HG03025 (cell line): Measurements from ENCODE around the gene SFTPD.
"Not testable (repeated sequence)": the region's sequence is repeated elsewhere in the genome, so short reads cannot be mapped to it uniquely, and the experiment has no call there.

Source experiments
- ATAC-seq: cut with Tn5 transposase; IDR thresholded peaks from one replicate; pipeline ENCODE4 v1.9.1; 2021; ENCODE audit warnings: mild to moderate bottlenecking, moderate library complexity; ENCODE audit not compliant: unreplicated experiment, low FRiP score

Gene SFTPD

DNA sequence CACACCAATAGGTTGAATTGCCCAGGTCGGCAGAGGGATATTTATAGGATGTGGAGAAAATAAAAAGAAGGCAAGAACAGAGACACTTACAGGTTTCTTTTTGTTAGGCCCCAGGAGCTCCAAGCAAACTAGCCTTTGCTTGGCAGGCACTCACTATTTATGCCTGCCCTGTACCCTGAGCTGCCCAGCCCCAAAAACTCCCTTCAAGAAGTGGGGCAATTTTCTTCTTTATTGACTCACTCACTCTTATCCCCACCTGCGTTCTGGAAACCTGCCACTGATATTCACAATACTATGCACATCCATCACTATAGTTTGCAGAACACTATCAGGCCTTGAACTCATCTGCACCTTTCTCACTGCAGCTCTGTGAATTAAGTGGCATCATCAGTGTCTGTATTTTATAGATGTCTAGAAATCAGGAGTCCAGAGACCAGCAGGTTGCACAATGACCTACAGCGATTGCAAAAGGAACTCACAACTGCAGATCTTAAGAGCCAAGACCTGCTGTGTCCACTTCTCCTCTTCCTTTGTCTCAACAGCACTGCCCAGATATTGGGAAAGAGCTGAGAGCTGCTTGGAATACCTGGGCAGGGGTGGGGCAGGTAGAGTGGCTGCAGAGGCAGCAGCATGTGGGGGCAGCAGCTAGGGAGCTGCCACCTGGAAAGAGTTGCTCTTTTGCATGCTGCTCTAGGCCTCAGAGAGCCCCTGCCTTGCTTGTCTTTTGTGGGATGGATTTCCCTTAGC, at the start of gene SFTPD:
SFTPD (minus strand) TSS at position 130 of the 747 bp plus-strand sequence. CDS start 2,446 bp downstream, outside the sequence.
- no peak for ATAC-seq

- no peak for ATAC-seq
Observed at GRCh38 chr10:79995979-79996634, 47.2 kb upstream of the SFTPD start.

GRCh38 chr10:79994556-79994955, 45.7 kb upstream of the SFTPD start:
- no peak for ATAC-seq

DNA sequence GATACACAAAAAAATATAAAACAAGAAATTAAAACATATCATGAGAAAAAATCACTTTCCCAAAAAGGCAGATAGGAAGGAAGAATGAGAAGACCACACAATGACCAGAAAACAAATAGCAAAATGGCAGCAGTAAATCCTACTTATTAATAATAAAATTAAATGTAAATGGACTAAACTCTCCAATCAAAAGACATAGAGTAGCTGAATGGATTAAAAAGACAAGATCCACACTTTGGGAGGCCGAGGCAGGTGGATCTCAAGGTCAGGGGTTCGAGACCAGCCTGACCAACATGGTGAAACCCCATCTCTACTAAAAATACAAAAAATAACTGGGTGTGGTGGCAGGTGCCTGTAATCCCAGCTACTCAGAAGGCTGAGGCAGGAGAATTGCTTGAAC, 39.3 kb upstream of the SFTPD start:
- not testable (repeated sequence) for ATAC-seq

GRCh38 chr10:79986661-79987060, 37.8 kb upstream of the SFTPD start:
- ATAC-seq: not testable (repeated sequence)

DNA sequence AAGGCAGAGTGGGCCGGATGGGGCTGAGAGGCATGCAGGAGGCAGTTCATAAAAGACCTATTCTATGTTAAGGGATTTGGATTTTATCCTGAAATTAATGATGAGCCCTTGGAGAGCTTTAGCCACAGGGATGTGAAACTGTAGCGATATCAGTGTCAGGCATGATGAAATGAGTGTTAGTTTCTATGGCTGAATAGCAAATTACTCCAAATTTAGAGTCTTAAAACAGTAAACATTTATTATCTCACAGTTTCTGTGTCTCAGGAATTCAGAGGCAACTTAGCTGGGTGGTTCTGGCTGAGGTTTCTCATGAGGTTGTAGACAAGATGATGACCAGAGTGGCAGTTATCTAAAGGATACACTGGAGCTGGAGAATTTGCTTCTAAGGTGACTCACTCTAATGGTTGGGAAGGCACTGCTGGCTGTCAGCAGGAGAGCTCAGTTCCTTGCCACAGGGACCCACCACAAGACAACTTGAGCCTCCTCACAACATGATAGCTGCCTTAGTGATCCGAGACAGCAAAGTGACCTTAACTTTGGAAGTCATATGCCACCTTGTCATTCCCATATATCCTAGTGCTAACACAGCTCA, 36.7 kb upstream of the SFTPD start:
- no peak for ATAC-seq

- peak; percentile 67 for ATAC-seq
Observed at GRCh38 chr10:79984851-79985250, 35.9 kb upstream of the SFTPD start.

GRCh38 chr10:79983286-79983909, 34.5 kb upstream of the SFTPD start:
- no peak for ATAC-seq

DNA sequence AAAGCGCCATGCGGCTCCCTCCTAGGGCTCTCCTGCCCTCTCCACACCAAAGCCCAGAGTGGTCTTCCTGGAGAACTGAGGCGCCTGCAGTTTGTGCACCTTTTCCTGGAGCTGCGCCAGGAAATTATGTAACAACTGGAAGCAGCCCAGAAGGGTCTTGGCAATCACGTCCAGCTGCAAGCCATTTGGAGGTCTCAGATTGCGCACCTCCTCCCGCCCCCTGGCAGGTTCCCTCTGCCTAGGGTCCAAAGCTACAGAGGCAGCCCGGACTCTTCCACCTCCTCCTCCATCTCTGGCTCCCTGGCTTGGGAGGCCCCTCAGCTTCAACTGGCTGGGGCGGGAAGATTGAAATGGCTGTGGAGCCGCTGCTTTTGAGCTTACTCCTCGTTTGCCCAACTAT, 34.0 kb upstream of the SFTPD start:
- ATAC-seq: no peak

DNA sequence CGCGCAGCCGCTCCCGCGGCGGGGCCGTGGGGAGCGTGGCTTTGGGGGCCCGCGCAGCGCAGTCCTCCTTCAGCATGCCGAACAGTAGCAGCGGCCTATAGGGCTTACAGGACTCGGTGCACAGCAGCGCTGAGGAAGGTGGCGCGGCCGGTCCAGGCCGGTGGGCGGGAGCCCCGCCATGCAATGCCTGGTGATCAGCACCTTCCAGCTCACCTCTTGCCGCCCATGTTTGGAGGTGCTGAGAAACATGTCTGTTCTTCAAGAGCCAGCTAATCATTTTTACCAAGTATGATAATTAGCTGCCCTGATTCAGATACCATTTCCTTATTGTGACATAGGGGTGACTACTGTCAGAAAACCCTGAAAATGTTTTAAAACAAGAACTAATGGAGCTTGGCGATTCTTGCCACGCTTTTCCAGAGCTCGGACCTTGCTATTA, 33.5 kb upstream of the SFTPD start:
- ATAC-seq: no peak

- ATAC-seq: no peak
Observed at GRCh38 chr10:79981450-79982361, 32.8 kb upstream of the SFTPD start.

GRCh38 chr10:79980711-79981110, 31.8 kb upstream of the SFTPD start:
- no peak for ATAC-seq

DNA sequence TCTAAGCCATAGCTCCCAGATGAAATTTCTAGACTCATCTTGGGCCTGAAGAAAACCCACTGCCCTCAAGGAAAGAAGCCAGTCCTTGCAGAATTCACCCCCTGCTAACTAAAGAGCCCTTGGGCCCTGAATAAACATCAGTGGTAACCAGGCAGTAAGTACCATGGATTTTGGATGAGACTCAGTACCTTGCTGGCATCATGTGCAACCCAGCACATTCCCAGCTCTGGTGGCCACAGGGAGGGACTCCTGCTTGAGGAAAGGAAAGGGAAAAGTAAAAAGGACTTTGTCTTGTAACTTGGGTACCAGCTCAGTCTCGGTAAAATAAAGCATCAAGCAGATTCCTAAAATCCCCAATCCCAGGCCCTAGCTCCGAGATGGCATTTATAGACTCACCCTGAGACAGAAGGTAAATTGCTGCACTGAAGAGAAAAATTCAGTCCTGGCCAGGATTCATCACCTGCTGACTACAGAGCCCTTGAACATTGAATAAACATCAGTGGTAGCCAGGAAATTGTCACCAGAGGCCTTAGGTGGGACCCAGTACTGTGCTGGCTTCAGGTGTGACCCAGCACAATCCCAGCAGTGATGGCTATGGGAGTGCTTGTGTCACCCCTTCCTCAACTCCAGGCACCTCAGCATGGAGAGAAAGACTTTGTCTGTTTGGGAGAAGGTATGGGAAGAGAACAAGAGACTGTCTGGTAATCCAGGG, 31.2 kb upstream of the SFTPD start:
- no peak for ATAC-seq

DNA sequence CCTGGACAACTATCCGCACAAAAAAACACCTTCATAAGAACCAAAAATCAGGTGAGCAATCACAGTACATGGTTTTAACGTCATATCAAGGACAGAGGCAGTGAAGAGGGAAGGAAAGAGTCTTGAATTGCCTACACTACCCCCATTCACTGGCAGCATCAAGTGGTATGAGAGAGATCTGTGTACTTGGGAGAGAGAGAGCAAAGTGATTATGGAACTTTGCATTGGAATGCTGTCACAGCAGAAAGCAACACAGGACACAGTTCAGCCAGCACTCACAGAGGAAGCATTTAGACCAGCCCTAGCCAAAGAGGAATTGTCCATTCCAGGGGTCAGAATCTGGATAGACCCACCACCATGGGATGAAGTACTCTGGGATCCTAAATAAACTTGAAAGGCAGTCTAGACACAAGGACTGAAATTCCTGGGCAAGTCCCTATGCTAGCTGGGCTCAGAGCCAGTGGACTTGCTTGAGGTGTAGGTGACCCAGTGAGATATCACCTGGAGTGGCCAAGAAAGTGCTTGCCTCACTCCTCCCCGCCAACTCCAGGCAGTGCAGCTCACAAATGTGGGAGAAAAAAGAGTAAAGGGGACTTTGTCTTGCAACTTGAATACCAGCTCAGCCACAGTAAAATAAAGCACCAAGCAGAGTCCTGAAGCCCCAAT, 30.5 kb upstream of the SFTPD start:
- ATAC-seq: no peak

DNA sequence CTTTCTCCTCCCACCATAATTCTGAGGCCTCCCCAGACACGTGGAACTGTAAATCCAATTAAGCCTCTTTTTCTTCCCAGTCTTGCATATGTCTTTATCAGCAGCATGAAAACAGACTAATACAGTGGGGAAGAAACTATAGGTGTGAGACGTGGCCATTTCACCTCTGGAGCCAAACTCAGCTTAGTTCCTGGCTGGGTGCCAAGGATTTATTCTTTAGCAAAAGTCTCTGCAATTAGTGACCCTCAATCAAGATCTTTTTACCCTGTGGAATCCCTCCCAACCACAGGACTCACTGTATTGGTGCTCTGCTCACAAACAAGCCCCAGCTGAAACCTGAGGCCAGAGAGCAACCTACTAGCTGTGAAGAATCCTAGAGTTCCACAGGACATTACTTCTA, 28.1 kb upstream of the SFTPD start:
- no peak for ATAC-seq

DNA sequence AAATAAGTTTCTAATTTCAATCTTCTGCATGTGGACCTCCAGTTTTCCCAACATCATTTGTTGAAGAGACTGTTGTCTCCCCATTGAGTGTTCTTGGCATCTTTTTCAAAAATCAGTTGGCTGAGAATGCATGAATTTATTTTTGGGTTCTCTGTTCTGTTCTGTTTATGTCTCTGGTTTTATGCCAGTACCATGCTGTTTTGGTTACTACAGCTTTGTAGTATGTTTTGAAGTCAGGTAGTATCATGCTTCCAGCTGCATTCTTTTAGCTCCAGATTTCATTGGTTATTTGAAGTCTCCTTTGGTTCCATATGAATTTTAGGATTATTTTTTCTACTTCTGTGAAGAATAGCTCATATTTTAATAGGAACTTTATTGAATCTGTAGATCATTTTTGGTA, 21.2 kb upstream of the SFTPD start:
- ATAC-seq: no peak

GRCh38 chr10:79947787-79948424, 999 bp downstream of the SFTPD start:
- no peak for ATAC-seq

GRCh38 chr10:79947083-79947415, 1.9 kb downstream of the SFTPD start:
- ATAC-seq: no peak
